Stomach smooth muscle (tissue), 2 donors: ENCODE data around the gene PDSS2.
"Not testable (repeated sequence)": the region's sequence is repeated elsewhere in the genome, so short reads cannot be mapped to it uniquely, and the experiment has no call there.

Source experiments
- H3K27ac ChIP-seq: one replicate; pipeline ENCODE4 v1.7.0; 2013; ENCODE audit warnings: mild to moderate bottlenecking, low read length, inconsistent platforms
- H3K27me3 ChIP-seq, 2 donors: one replicate each; pipeline ENCODE4 v1.7.0; 2013; ENCODE audit warnings: low read length in 2 of 2; ENCODE audit not compliant: insufficient read depth in 2 of 2, control insufficient read depth in 1 of 2
- H3K36me3 ChIP-seq, 2 donors: one replicate each; pipeline ENCODE4 v1.7.0; 2013; ENCODE audit warnings: low read length in 2 of 2; ENCODE audit not compliant: control insufficient read depth in 2 of 2, insufficient read depth in 2 of 2
- H3K4me1 ChIP-seq: one replicate; pipeline ENCODE4 v1.7.0; 2013; ENCODE audit warnings: low read length; ENCODE audit not compliant: control insufficient read depth, insufficient read depth
- H3K4me3 ChIP-seq, 2 donors: one replicate each; pipeline ENCODE4 v1.7.0; 2013; ENCODE audit warnings: low read length in 2 of 2
- H3K9ac ChIP-seq, 2 donors: one replicate each; pipeline ENCODE4 v1.7.0; 2013; ENCODE audit warnings: low read length in 2 of 2, mild to moderate bottlenecking in 1 of 2
- H3K9me3 ChIP-seq, 2 donors: one replicate each; pipeline ENCODE4 v1.7.0; 2013; ENCODE audit warnings: low read length in 2 of 2; ENCODE audit not compliant: control insufficient read depth in 2 of 2
- donor health status: healthy.
- donor health status: Pancreatic carcinoma.

PDSS2 gene

DNA sequence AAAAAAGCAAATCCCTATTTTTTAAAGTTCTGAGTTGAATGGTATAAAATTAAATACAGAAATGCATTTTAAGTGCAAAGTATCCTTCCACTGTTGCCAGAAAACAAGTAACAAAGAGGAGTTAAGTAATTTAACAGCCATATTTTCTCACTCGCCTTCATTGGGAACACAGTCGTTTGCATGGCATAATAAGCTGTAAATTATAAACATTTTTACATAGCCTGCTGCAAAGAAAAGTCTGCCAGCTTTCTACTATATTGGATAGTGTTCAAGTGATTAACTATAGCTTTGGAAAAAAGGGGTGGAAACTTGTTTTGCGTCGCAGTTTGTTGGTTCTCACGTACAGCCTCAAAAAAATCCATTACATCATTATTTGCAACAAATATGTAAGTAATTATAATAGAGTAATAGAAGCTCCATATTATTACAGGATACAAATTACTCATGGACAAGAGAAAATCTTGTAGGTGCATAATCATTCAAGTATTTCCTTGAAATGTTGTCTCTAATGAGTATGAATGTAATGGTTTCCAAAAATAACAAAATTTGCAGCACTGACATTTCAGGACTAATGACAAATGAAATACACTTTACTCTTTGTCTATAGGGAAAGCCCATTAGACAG, 139.3 kb downstream of the PDSS2 start:
- Histone ChIP-seq H3K27me3 (no peaks in the 10 kb centered on the region), H3K9me3 (no peaks in the 10 kb centered on the region), H3K36me3 (no peaks in the 10 kb centered on the region), H3K9ac (no peak overlapping the region), H3K27ac (no peak overlapping the region), H3K4me3 (no peak overlapping the region), H3K4me1 (no peaks in the 10 kb centered on the region)

- Histone ChIP-seq H3K27ac (no peak overlapping the region), H3K9ac (no peak overlapping the region), H3K4me1 (no peaks in the 10 kb centered on the region), H3K4me3 (no peak overlapping the region), H3K27me3 (no peaks in the 10 kb centered on the region), H3K36me3 (no peaks in the 10 kb centered on the region), H3K9me3 (no peaks in the 10 kb centered on the region)
Observed at GRCh38 chr6:107318100-107318736, 141.1 kb downstream of the PDSS2 start.

GRCh38 chr6:107315114-107315513, 144.2 kb downstream of the PDSS2 start:
- Histone ChIP-seq H3K9ac (no peak overlapping the region), H3K36me3 (no peaks in the 10 kb centered on the region), H3K27ac (no peak overlapping the region), H3K4me3 (no peak overlapping the region), H3K4me1 (no peaks in the 10 kb centered on the region), H3K9me3 (no peaks in the 10 kb centered on the region), H3K27me3 (no peaks in the 10 kb centered on the region)

- H3K9me3 ChIP-seq, result no peaks in the 10 kb centered on the region
- no peaks in the 10 kb centered on the region for H3K4me1 ChIP-seq
- H3K36me3 ChIP-seq, result no peaks in the 10 kb centered on the region
- H3K4me3 ChIP-seq, result no peak overlapping the region
- no peaks in the 10 kb centered on the region for H3K27me3 ChIP-seq
- H3K9ac ChIP-seq, result peak overlapping the region in 1 of 2 donors; percentile 7
- no peak overlapping the region for H3K27ac ChIP-seq
Observed at GRCh38 chr6:107314531-107314939, 144.8 kb downstream of the PDSS2 start.

- Histone ChIP-seq H3K4me1 (no peaks in the 10 kb centered on the region), H3K27ac (no peak overlapping the region), H3K4me3 (no peak overlapping the region), H3K9me3 (no peaks in the 10 kb centered on the region), H3K9ac (no peak overlapping the region), H3K36me3 (no peaks in the 10 kb centered on the region), H3K27me3 (no peaks in the 10 kb centered on the region)
Observed at GRCh38 chr6:107313776-107314175, 145.6 kb downstream of the PDSS2 start.

- no peak overlapping the region for H3K4me3 ChIP-seq
- no peak overlapping the region for H3K27ac ChIP-seq
- H3K9ac ChIP-seq, result no peak overlapping the region
- H3K36me3 ChIP-seq, result no peaks in the 10 kb centered on the region
- no peaks in the 10 kb centered on the region for H3K4me1 ChIP-seq
- H3K27me3 ChIP-seq, result no peaks in the 10 kb centered on the region
- H3K9me3 ChIP-seq, result no peaks in the 10 kb centered on the region
Observed at GRCh38 chr6:107310362-107310761, 149.0 kb downstream of the PDSS2 start.

DNA sequence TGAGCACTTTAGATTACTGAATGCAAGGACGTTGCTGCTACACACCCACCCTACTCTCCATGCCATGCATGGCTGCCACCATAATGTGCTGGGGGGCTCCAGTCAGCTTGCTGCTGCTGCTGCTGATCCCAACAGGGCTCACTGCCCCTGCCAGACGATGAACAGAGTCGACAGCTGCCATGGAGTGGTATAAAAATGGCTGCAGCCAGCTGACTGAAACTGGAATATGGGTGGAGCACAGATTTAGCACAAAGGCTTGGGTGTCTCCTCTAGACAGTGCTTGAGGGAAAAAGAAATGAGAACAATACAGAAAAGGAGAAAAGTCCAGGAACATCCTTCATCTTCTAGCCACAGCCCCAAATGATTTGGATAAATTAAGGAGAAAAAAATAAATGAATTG, 150.7 kb downstream of the PDSS2 start:
- H3K36me3 ChIP-seq, result no peaks in the 10 kb centered on the region
- H3K9ac ChIP-seq, result no peak overlapping the region
- H3K4me3 ChIP-seq, result no peak overlapping the region
- H3K27me3 ChIP-seq, result no peaks in the 10 kb centered on the region
- H3K9me3 ChIP-seq, result no peaks in the 10 kb centered on the region
- no peak overlapping the region for H3K27ac ChIP-seq
- H3K4me1 ChIP-seq, result no peaks in the 10 kb centered on the region

- not testable (repeated sequence) for H3K4me1 ChIP-seq, H3K27ac ChIP-seq, H3K36me3 ChIP-seq, H3K9me3 ChIP-seq, H3K9ac ChIP-seq, H3K4me3 ChIP-seq, H3K27me3 ChIP-seq
Observed at GRCh38 chr6:107305994-107306393, 153.4 kb downstream of the PDSS2 start.

GRCh38 chr6:107305391-107305790, 154.0 kb downstream of the PDSS2 start:
- no peak overlapping the region for H3K27ac ChIP-seq
- no peak overlapping the region for H3K4me3 ChIP-seq
- no peak overlapping the region for H3K9ac ChIP-seq
- H3K4me1 ChIP-seq, result no peaks in the 10 kb centered on the region
- H3K27me3 ChIP-seq, result no peaks in the 10 kb centered on the region
- H3K9me3 ChIP-seq, result no peaks in the 10 kb centered on the region
- H3K36me3 ChIP-seq, result no peaks in the 10 kb centered on the region

DNA sequence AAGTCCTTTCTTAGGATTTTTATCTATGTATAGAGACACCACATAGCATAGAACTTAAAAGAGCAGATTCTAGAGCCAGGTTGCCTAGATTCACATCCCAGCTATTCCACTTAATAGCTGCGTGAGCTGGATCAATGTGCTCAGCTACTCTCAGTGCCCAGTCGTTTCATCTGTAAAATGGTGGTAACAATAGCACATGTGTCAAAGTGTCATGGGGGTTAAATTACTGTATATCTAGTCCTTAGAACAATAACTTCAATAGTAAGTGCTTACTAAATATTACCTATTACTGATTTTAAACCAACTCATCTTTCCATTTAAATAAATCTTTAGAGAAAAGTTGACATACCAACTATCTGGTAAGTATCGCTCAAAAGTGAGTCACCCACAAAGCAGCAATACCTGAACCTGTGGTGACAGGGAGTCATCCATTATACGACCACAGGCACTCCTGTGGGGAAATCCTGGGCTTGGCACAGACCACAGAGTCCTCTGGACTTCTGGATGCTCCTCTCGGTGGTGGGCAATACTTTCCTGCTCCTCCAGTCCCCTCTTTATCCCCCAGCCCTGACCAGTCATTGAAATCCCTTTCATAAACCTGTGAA, 154.8 kb downstream of the PDSS2 start:
- Histone ChIP-seq H3K27ac (no peak overlapping the region), H3K4me1 (no peaks in the 10 kb centered on the region), H3K9ac (no peak overlapping the region), H3K4me3 (no peak overlapping the region), H3K36me3 (no peaks in the 10 kb centered on the region), H3K9me3 (no peaks in the 10 kb centered on the region), H3K27me3 (no peaks in the 10 kb centered on the region)

DNA sequence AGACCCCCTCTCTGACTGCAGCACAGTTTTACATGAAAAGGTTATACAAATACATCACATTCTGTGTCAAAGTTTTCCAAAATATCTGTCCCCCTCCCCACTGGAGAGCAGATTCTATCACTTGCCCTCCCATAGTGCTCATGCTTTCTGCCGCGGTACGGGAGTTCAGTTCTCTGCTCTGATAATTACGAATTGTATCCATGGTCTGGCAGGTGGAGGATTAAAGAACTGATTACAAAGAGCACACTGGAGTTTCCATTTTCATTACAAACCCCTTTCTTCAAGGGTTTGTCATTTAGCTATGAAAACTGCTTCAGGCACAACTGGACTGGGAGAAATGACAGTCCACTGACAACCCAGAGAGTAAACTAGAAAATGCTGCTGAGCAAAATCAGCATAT, 166.0 kb downstream of the PDSS2 start:
- Histone ChIP-seq H3K36me3 (no peaks in the 10 kb centered on the region), H3K9ac (no peak overlapping the region), H3K27ac (no peak overlapping the region), H3K9me3 (no peaks in the 10 kb centered on the region), H3K27me3 (no peaks in the 10 kb centered on the region), H3K4me3 (no peak overlapping the region), H3K4me1 (peaks cover 3% of the 10 kb centered on the region)
